HCT116 (cell line): Measurements from ENCODE around the gene EPHA4. TPM values are rescaled to one million over a fixed set of nuclear protein-coding genes. Genes with fewer than 3 reads are reported as not detected.

Experiments
- ATAC-seq: fragments of 200-7000 bp; cut with Tn5 transposase; 2 replicates; pipeline ENCODE4 v1.9.1; 2020; ENCODE audit warnings: mild to moderate bottlenecking, moderate library complexity
- BruUV-seq: library from RNA; stranded (reverse); fragments of 400-500 nt; replicated peaks from 2 replicates; lab custom pipeline; 2021; lab: Mats Ljungman, UMichigan
- CTCF ChIA-PET: fragments of 300-600 bp; sonication (Branson Sonifier 250); formaldehyde crosslinking; loops from one replicate; lab custom pipeline; 2021; ENCODE audit warnings: antibody characterized with exemption; lab: Charles Lee
- POLR2A ChIA-PET: fragments of 300-600, 350-600 bp; sonication (Branson Sonifier 250); formaldehyde crosslinking; loops from one replicate; lab custom pipeline; 2021; ENCODE audit warnings: antibody characterized with exemption; lab: Charles Lee
- RAD21 ChIA-PET, 2 experiments: fragments of 300-600 bp; sonication (Branson Sonifier 250); formaldehyde crosslinking; loops; one replicate each; lab custom pipeline; 2023; ENCODE audit warnings: low total read pairs in 2 of 2; ENCODE audit not compliant: uncharacterized antibody in 2 of 2, unreplicated experiment in 2 of 2, low non-redundant PET in 1 of 2; lab: Charles Lee
- DNase-seq: peaks from one replicate; pipeline ENCODE4 v3.0.0-alpha.2; 2010; ENCODE audit warnings: low read depth, low spot score
- H2AFZ ChIP-seq: fragments of 200-600 bp; shearing (Covaris generic), sonication (generic); 2 replicates; pipeline ENCODE4 v1.6.1; 2017; ENCODE audit warnings: low read depth, mixed run types, mixed read lengths, antibody characterized with exemption, low read length; ENCODE audit not compliant: poor library complexity, severe bottlenecking
- H3K27ac ChIP-seq: 2 replicates; pipeline ENCODE4 v1.5.1; 2012; ENCODE audit warnings: low read depth, low read length
- H3K27me3 ChIP-seq: fragments of 200-600 bp; sonication (generic); 2 replicates; pipeline ENCODE4 v1.6.1; 2016; ENCODE audit warnings: mixed run types, low read length, mixed read lengths; ENCODE audit not compliant: insufficient read depth
- H3K36me3 ChIP-seq, 2 experiments: fragments of 200-500 bp in 1 of 2; fragments of 200-600 bp in 1 of 2; sonication (Bioruptor generic) in 1 of 2; sonication (generic) in 1 of 2; 2 replicates each; pipeline versions ENCODE4 v1.5.1 to v1.6.1; 2014 to 2016; ENCODE audit warnings: low read length in 2 of 2, inconsistent platforms in 1 of 2, mixed read lengths in 1 of 2, mixed run types in 1 of 2; ENCODE audit not compliant: insufficient read depth in 2 of 2, control insufficient read depth in 1 of 2
- H3K4me1 ChIP-seq, 2 experiments: fragments of 200-600 bp in 1 of 2; sonication (generic) in 1 of 2; 2 replicates each; pipeline versions ENCODE4 v1.5.1 to v1.6.1; 2012 to 2017; ENCODE audit warnings: low read length in 2 of 2, inconsistent platforms in 1 of 2, mild to moderate bottlenecking in 1 of 2, mixed read lengths in 1 of 2, mixed run types in 1 of 2, moderate library complexity in 1 of 2; ENCODE audit not compliant: insufficient read depth in 2 of 2, control insufficient read depth in 1 of 2
- H3K4me2 ChIP-seq: fragments of 200-600 bp; sonication (generic); 2 replicates; pipeline ENCODE4 v1.6.1; 2017; ENCODE audit warnings: mixed run types, low read length, mixed read lengths
- H3K4me3 ChIP-seq, 2 experiments: fragments of 200-600 bp in 1 of 2; sonication (generic) in 1 of 2; replicated peaks in 1 of 2; 2 replicates each; pipeline ENCODE4 v1.5.1; 2011 to 2016; ENCODE audit warnings: low read length in 2 of 2, control low read depth in 1 of 2, low read depth in 1 of 2, mild to moderate bottlenecking in 1 of 2, mixed read lengths in 1 of 2, mixed run types in 1 of 2
- H3K79me2 ChIP-seq: fragments of 200-600 bp; sonication (generic); 2 replicates; pipeline ENCODE4 v1.6.1; 2017; ENCODE audit warnings: mild to moderate bottlenecking, mixed run types, low read length, moderate library complexity, mixed read lengths; ENCODE audit not compliant: insufficient read depth
- H3K9ac ChIP-seq: fragments of 200-600 bp; sonication (generic); 2 replicates; pipeline ENCODE4 v1.6.1; 2016; ENCODE audit warnings: low read length, mixed read lengths
- H3K9me2 ChIP-seq: fragments of 200-600 bp; sonication (generic), shearing (Covaris generic); 2 replicates; pipeline ENCODE4 v1.6.1; 2017; ENCODE audit warnings: mixed run types, mild to moderate bottlenecking, moderate library complexity; ENCODE audit not compliant: insufficient read depth
- H3K9me3 ChIP-seq, 2 experiments: fragments of 200-500 bp in 1 of 2; fragments of 200-600 bp in 1 of 2; sonication (Bioruptor generic) in 1 of 2; sonication (generic) in 1 of 2; 2 replicates each; pipeline ENCODE4 v1.6.1; 2014 to 2017; ENCODE audit warnings: low read length in 2 of 2, mixed read lengths in 2 of 2, inconsistent platforms in 1 of 2, low read depth in 1 of 2, mild to moderate bottlenecking in 1 of 2, mixed run types in 1 of 2, moderate library complexity in 1 of 2; ENCODE audit not compliant: control insufficient read depth in 1 of 2, insufficient read depth in 1 of 2
- H4K20me1 ChIP-seq: fragments of 200-600 bp; sonication (generic), shearing (Covaris generic); 2 replicates; pipeline ENCODE4 v1.6.1; 2017; ENCODE audit warnings: mixed run types, mild to moderate bottlenecking, moderate library complexity; ENCODE audit not compliant: insufficient read depth
- CEBPB ChIP-seq: IDR thresholded peaks from 2 replicates; pipeline ENCODE4 v1.6.1; 2012; ENCODE audit warnings: low read depth
- ELF1 ChIP-seq: IDR thresholded peaks from 2 replicates; pipeline ENCODE4 v1.6.1; 2012; ENCODE audit warnings: low read depth, borderline replicate concordance
- EZH2 ChIP-seq: fragments of 200-600 bp; sonication (generic); IDR thresholded peaks from 2 replicates; pipeline ENCODE4 v1.6.1; 2017; ENCODE audit warnings: antibody characterized with exemption, mixed run types
- EZH2phosphoT487 ChIP-seq: fragments of 200-600 bp; IDR thresholded peaks from 2 replicates; pipeline ENCODE4 v1.6.1; 2018; ENCODE audit warnings: antibody characterized with exemption, borderline replicate concordance
- FOSL1 ChIP-seq: IDR thresholded peaks from 2 replicates; pipeline ENCODE4 v1.6.1; 2012; ENCODE audit warnings: low read depth
- POLR2AphosphoS5 ChIP-seq: IDR thresholded peaks from 2 replicates; pipeline ENCODE4 v1.6.1; 2011; ENCODE audit warnings: mild to moderate bottlenecking, low read depth, low read length, moderate library complexity
- SIN3A ChIP-seq: IDR thresholded peaks from 2 replicates; pipeline ENCODE4 v1.6.1; 2012; ENCODE audit warnings: low read depth
- SP1 ChIP-seq: IDR thresholded peaks from 2 replicates; pipeline ENCODE4 v1.6.1; 2012; ENCODE audit warnings: low read depth
- TCF7L2 ChIP-seq: IDR thresholded peaks from 2 replicates; pipeline ENCODE4 v1.7.0; 2011; ENCODE audit warnings: borderline replicate concordance, inconsistent platforms; ENCODE audit not compliant: insufficient read depth, insufficient read length; ENCODE audit errors: extremely low read depth
- YY1 ChIP-seq: IDR thresholded peaks from 2 replicates; pipeline ENCODE4 v1.6.1; 2011; ENCODE audit warnings: low read length, low read depth, moderate library complexity, mild to moderate bottlenecking; ENCODE audit not compliant: insufficient replicate concordance; ENCODE audit errors: extremely low read depth
- ZFX ChIP-seq: fragments of 450-650 bp; IDR thresholded peaks from 2 replicates; pipeline ENCODE4 v1.6.1; 2017
- ZNF274 ChIP-seq: fragments of 200-500 bp; sonication (Bioruptor generic); IDR thresholded peaks from 2 replicates; pipeline ENCODE4 v1.6.1; 2014; ENCODE audit warnings: mild to moderate bottlenecking, low read depth, low read length, inconsistent platforms
- intact Hi-C: fragments of 100-400 bp; cut with micrococcal nuclease; formaldehyde crosslinking; loops from 2 replicates; pipeline ENCODE4 v1.10.0; 2022
- total RNA-seq: library from RNA; stranded (reverse); gene quantifications from one replicate; pipeline ENCODE4 v1.2.1, GENCODE V29; 2021; ENCODE audit not compliant: unreplicated experiment
- TF ChIP-seq, protein P1 (sequence below): IDR thresholded peaks from 2 replicates; pipeline ENCODE4 v1.6.1; 2012
- TF ChIP-seq, protein P2 (sequence below), 3 experiments: fragments of 200-600 bp in 1 of 3; sonication (generic) in 1 of 3; IDR thresholded peaks in 2 of 3; conservative IDR thresholded peaks in 1 of 3; 2 replicates each; pipeline ENCODE4 v1.5.1; 2012 to 2017; ENCODE audit warnings: low read depth in 2 of 3, low read length in 2 of 3, antibody characterized with exemption in 1 of 3, borderline replicate concordance in 1 of 3, control low read depth in 1 of 3, mild to moderate bottlenecking in 1 of 3, mixed read lengths in 1 of 3, mixed run types in 1 of 3, moderate library complexity in 1 of 3; ENCODE audit not compliant: insufficient read depth in 1 of 3
- TF ChIP-seq, protein P3 (sequence below): IDR thresholded peaks from 2 replicates; pipeline ENCODE4 v1.6.1; 2011; ENCODE audit warnings: mild to moderate bottlenecking, low read length, moderate library complexity; ENCODE audit not compliant: insufficient replicate concordance; ENCODE audit errors: extremely low read depth
- TF ChIP-seq, protein P4 (sequence below): IDR thresholded peaks from 2 replicates; pipeline ENCODE4 v1.6.1; 2012; ENCODE audit warnings: low read depth
- TF ChIP-seq, protein P5 (sequence below): IDR thresholded peaks from 2 replicates; pipeline ENCODE4 v1.6.1; 2012

The EPHA4 gene
- total RNA-seq, 1 experiment from 2014 or later: 3.5 TPM

DNA sequence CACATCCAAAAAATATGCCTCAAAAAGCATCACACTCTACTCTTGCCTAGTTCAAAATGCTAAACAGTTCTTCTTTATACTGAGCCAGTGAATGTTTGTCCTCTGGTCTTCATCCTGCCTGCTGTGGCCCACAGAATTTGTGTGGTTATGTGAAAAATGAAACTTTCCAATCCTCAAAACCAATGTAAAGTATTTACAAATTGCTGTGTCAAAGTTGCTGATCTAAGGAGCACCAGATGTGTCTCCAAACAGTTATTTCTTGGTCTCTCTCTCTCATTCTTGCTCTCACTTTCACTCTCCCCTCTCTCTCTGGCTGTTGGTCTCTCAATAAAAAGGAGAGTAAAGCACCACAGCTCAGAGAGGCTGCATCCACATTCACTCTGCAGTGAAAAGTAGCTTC is 23.0 kb downstream of the EPHA4 start:
- no peaks in the 10 kb centered on the region for H4K20me1 ChIP-seq
- H3K4me3 ChIP-seq: no peak overlapping the region
- H3K4me1 ChIP-seq: peaks cover 0 to 8% of the 10 kb centered on the region in 2 experiments; a peak in 1 of 4 replicates
- intact Hi-C loops: no loop called here
- no peaks in the 10 kb centered on the region for H3K9me3 ChIP-seq
- RAD21 ChIA-PET: no interaction called here
- DNase-seq (no peak), ATAC-seq (no peak)
- H3K9me2 ChIP-seq: no peaks in the 10 kb centered on the region
- H3K27ac ChIP-seq: no peak overlapping the region
- BruUV-seq: no TSS peak
- TF ChIP-seq, protein P1, sequence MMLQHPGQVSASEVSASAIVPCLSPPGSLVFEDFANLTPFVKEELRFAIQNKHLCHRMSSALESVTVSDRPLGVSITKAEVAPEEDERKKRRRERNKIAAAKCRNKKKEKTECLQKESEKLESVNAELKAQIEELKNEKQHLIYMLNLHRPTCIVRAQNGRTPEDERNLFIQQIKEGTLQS: no peak
- TF ChIP-seq SIN3A (no peak), SP1 (no peak), ZFX (no peak), EZH2 (no peak), CEBPB (no peak), FOSL1 (no peak), YY1 (no peak), TCF7L2 (no peak), POLR2AphosphoS5 (no peak), EZH2phosphoT487 (no peak), ZNF274 (no peak), ELF1 (no peak)
- TF ChIP-seq, protein P2, sequence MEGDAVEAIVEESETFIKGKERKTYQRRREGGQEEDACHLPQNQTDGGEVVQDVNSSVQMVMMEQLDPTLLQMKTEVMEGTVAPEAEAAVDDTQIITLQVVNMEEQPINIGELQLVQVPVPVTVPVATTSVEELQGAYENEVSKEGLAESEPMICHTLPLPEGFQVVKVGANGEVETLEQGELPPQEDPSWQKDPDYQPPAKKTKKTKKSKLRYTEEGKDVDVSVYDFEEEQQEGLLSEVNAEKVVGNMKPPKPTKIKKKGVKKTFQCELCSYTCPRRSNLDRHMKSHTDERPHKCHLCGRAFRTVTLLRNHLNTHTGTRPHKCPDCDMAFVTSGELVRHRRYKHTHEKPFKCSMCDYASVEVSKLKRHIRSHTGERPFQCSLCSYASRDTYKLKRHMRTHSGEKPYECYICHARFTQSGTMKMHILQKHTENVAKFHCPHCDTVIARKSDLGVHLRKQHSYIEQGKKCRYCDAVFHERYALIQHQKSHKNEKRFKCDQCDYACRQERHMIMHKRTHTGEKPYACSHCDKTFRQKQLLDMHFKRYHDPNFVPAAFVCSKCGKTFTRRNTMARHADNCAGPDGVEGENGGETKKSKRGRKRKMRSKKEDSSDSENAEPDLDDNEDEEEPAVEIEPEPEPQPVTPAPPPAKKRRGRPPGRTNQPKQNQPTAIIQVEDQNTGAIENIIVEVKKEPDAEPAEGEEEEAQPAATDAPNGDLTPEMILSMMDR (IDR thresholded peaks at IDR 0.05 in 2 of 3, conservative IDR thresholded peaks at IDR 0.05 in 1 of 3; ENCODE audit: borderline replicate concordance in 1 of 3, insufficient read depth in 1 of 3, low read depth in 2 of 3, low read length in 2 of 3): no peak
- TF ChIP-seq, protein P3, sequence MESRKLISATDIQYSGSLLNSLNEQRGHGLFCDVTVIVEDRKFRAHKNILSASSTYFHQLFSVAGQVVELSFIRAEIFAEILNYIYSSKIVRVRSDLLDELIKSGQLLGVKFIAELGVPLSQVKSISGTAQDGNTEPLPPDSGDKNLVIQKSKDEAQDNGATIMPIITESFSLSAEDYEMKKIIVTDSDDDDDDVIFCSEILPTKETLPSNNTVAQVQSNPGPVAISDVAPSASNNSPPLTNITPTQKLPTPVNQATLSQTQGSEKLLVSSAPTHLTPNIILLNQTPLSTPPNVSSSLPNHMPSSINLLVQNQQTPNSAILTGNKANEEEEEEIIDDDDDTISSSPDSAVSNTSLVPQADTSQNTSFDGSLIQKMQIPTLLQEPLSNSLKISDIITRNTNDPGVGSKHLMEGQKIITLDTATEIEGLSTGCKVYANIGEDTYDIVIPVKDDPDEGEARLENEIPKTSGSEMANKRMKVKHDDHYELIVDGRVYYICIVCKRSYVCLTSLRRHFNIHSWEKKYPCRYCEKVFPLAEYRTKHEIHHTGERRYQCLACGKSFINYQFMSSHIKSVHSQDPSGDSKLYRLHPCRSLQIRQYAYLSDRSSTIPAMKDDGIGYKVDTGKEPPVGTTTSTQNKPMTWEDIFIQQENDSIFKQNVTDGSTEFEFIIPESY: no peak
- TF ChIP-seq, protein P4, sequence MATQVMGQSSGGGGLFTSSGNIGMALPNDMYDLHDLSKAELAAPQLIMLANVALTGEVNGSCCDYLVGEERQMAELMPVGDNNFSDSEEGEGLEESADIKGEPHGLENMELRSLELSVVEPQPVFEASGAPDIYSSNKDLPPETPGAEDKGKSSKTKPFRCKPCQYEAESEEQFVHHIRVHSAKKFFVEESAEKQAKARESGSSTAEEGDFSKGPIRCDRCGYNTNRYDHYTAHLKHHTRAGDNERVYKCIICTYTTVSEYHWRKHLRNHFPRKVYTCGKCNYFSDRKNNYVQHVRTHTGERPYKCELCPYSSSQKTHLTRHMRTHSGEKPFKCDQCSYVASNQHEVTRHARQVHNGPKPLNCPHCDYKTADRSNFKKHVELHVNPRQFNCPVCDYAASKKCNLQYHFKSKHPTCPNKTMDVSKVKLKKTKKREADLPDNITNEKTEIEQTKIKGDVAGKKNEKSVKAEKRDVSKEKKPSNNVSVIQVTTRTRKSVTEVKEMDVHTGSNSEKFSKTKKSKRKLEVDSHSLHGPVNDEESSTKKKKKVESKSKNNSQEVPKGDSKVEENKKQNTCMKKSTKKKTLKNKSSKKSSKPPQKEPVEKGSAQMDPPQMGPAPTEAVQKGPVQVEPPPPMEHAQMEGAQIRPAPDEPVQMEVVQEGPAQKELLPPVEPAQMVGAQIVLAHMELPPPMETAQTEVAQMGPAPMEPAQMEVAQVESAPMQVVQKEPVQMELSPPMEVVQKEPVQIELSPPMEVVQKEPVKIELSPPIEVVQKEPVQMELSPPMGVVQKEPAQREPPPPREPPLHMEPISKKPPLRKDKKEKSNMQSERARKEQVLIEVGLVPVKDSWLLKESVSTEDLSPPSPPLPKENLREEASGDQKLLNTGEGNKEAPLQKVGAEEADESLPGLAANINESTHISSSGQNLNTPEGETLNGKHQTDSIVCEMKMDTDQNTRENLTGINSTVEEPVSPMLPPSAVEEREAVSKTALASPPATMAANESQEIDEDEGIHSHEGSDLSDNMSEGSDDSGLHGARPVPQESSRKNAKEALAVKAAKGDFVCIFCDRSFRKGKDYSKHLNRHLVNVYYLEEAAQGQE: no peak
- TF ChIP-seq, protein P5, sequence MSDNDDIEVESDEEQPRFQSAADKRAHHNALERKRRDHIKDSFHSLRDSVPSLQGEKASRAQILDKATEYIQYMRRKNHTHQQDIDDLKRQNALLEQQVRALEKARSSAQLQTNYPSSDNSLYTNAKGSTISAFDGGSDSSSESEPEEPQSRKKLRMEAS: no peak
- no peak overlapping the region for H2AFZ ChIP-seq
- H3K4me2 ChIP-seq: no peak overlapping the region
- H3K79me2 ChIP-seq: no peaks in the 10 kb centered on the region
- CTCF ChIA-PET: no interaction called here
- no peak overlapping the region for H3K9ac ChIP-seq
- POLR2A ChIA-PET: no interaction called here
- H3K36me3 ChIP-seq: no peaks in the 10 kb centered on the region
- no peaks in the 10 kb centered on the region for H3K27me3 ChIP-seq
